ENCODE results near the gene TRMT5.

Gene TRMT5

DNA sequence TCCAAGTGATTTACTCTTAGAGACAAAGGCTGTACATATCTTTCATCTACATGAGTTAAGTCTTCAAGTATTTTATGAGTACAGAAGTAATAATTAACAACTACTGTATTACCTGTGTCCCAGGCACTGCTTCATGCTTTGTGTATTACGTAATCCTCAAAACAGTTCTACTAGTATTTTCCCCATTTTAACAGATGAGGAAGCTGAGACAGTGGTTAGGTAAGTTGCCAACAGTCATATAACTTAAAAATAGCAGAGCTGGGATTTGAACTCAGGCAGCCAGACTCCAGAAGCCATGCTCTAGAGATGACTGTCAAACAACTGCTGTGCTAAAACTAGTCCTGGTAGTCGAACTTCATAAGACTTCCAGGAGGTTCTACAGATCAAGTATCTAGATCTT lies 10.7 kb downstream of the TRMT5 start:
- Histone ChIP-seq H2AFZ (ENCODE audit: low read length) (no peak overlapping the region), H3K4me2 (ENCODE audit: low read depth, low read length) (no peak overlapping the region), H3K4me3 (ENCODE audit: low read length) (no peak overlapping the region), H3K4me1 (ENCODE audit: low read length) (no peaks in the 10 kb centered on the region), H3K27me3 (replicated peaks; ENCODE audit: insufficient read depth, low read length) (no peaks in the 10 kb centered on the region), H3K27ac (ENCODE audit: low read length) (no peak overlapping the region), H3K9ac (ENCODE audit: low read length) (no peak overlapping the region), H3K36me3 (replicated peaks; ENCODE audit: insufficient read depth, low read length) (no peaks in the 10 kb centered on the region), H3F3A (ENCODE audit: insufficient read depth, low read length) (no peaks in the 10 kb centered on the region), H3K9me2 (replicated peaks; ENCODE audit: insufficient read depth, low read length) (no peaks in the 10 kb centered on the region), H4K20me1 (ENCODE audit: insufficient read depth, low read length) (no peaks in the 10 kb centered on the region), H3K9me3 (replicated peaks; ENCODE audit: insufficient read depth, low read length) (no peaks in the 10 kb centered on the region), H3K79me2 (ENCODE audit: low read length) (no peaks in the 10 kb centered on the region)
- no peak for TF ChIP-seq EZH2 (optimal IDR thresholded peaks at IDR 0.05; ENCODE audit: low read depth, low read length)
- TF ChIP-seq EZH2phosphoT487 (IDR thresholded peaks at IDR 0.05; ENCODE audit: low read length): no peak
- TF ChIP-seq, protein P1, sequence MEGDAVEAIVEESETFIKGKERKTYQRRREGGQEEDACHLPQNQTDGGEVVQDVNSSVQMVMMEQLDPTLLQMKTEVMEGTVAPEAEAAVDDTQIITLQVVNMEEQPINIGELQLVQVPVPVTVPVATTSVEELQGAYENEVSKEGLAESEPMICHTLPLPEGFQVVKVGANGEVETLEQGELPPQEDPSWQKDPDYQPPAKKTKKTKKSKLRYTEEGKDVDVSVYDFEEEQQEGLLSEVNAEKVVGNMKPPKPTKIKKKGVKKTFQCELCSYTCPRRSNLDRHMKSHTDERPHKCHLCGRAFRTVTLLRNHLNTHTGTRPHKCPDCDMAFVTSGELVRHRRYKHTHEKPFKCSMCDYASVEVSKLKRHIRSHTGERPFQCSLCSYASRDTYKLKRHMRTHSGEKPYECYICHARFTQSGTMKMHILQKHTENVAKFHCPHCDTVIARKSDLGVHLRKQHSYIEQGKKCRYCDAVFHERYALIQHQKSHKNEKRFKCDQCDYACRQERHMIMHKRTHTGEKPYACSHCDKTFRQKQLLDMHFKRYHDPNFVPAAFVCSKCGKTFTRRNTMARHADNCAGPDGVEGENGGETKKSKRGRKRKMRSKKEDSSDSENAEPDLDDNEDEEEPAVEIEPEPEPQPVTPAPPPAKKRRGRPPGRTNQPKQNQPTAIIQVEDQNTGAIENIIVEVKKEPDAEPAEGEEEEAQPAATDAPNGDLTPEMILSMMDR (IDR thresholded peaks at IDR 0.05; ENCODE audit: low read length): no peak
- DNase-seq: no peak

DNA sequence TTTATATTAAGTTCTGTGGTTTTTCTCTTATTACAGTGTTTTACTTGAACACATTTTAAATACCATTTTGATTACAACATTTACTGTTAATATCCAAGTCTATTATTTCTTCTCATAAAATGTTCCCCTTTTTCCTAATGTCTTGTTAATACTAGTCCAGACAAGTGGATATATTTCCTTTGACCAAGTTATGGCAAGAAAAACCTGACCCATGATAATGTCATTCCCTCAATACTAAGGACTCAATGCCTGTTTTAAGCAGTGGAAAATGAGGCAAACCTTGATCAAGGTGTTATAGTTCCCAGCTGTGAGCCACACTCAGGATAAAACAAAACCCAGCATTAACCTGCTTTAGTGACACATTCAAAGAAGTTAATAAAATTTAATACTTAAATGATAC lies 12.2 kb downstream of the TRMT5 start:
- no peak overlapping the region for H3K4me3 ChIP-seq (ENCODE audit: low read length)

GRCh38 chr14:60968099-60968498 lies 12.8 kb downstream of the TRMT5 start:
- Histone ChIP-seq H3K36me3 (replicated peaks; ENCODE audit: insufficient read depth, low read length) (no peaks in the 10 kb centered on the region), H3K4me3 (ENCODE audit: low read length) (no peak overlapping the region), H3K9me3 (replicated peaks; ENCODE audit: insufficient read depth, low read length) (no peaks in the 10 kb centered on the region), H3K4me1 (ENCODE audit: low read length) (no peaks in the 10 kb centered on the region), H3K9me2 (replicated peaks; ENCODE audit: insufficient read depth, low read length) (no peaks in the 10 kb centered on the region), H2AFZ (ENCODE audit: low read length) (no peak overlapping the region), H3F3A (ENCODE audit: insufficient read depth, low read length) (no peaks in the 10 kb centered on the region), H3K27me3 (replicated peaks; ENCODE audit: insufficient read depth, low read length) (no peaks in the 10 kb centered on the region), H3K9ac (ENCODE audit: low read length) (no peak overlapping the region), H4K20me1 (ENCODE audit: insufficient read depth, low read length) (no peaks in the 10 kb centered on the region), H3K27ac (ENCODE audit: low read length) (no peak overlapping the region), H3K79me2 (ENCODE audit: low read length) (no peaks in the 10 kb centered on the region), H3K4me2 (ENCODE audit: low read depth, low read length) (no peak overlapping the region)
- DNase-seq: no peak
- TF ChIP-seq EZH2phosphoT487 (IDR thresholded peaks at IDR 0.05; ENCODE audit: low read length): no peak
- TF ChIP-seq, protein P1 (IDR thresholded peaks at IDR 0.05; ENCODE audit: low read length): no peak
- no peak for TF ChIP-seq EZH2 (optimal IDR thresholded peaks at IDR 0.05; ENCODE audit: low read depth, low read length)

More for the DNA sequence above, 12.2 kb downstream of the TRMT5 start:
- Histone ChIP-seq H3K9me2 (replicated peaks; ENCODE audit: insufficient read depth, low read length) (no peaks in the 10 kb centered on the region), H3K4me2 (ENCODE audit: low read depth, low read length) (no peak overlapping the region), H3K27me3 (replicated peaks; ENCODE audit: insufficient read depth, low read length) (no peaks in the 10 kb centered on the region), H2AFZ (ENCODE audit: low read length) (no peak overlapping the region), H3K4me1 (ENCODE audit: low read length) (no peaks in the 10 kb centered on the region), H3K9ac (ENCODE audit: low read length) (no peak overlapping the region), H3K9me3 (replicated peaks; ENCODE audit: insufficient read depth, low read length) (no peaks in the 10 kb centered on the region), H4K20me1 (ENCODE audit: insufficient read depth, low read length) (no peaks in the 10 kb centered on the region), H3K79me2 (ENCODE audit: low read length) (no peaks in the 10 kb centered on the region), H3F3A (ENCODE audit: insufficient read depth, low read length) (no peaks in the 10 kb centered on the region), H3K27ac (ENCODE audit: low read length) (no peak overlapping the region), H3K36me3 (replicated peaks; ENCODE audit: insufficient read depth, low read length) (no peaks in the 10 kb centered on the region)
- TF ChIP-seq EZH2 (optimal IDR thresholded peaks at IDR 0.05; ENCODE audit: low read depth, low read length): no peak
- TF ChIP-seq EZH2phosphoT487 (IDR thresholded peaks at IDR 0.05; ENCODE audit: low read length): no peak
- TF ChIP-seq, protein P1 (IDR thresholded peaks at IDR 0.05; ENCODE audit: low read length): no peak
- no peak for DNase-seq

All from MM.1S (cell line).